ENCODE measurements around the gene TMBIM6. TPM values are rescaled to one million over a fixed set of nuclear protein-coding genes. Genes with fewer than 3 reads are reported as not detected.
"Not testable (repeated sequence)": the region's sequence is repeated elsewhere in the genome, so short reads cannot be mapped to it uniquely, and the experiment has no call there.

TMBIM6 gene
- total and polyA plus RNA-seq, 2 experiments from 2014 or later = 510 to 891 TPM

GRCh38 chr12:49733219-49734017, 7.9 kb upstream of the TMBIM6 start:
- H3F3A ChIP-seq (ENCODE audit: insufficient read depth) = no peaks in the 10 kb centered on the region
- no peak overlapping the region for H3K4me2 ChIP-seq (ENCODE audit: unreplicated experiment)
- H2AFZ ChIP-seq = no peak overlapping the region
- H3K27ac ChIP-seq = no peak overlapping the region
- H4K20me1 ChIP-seq (ENCODE audit: insufficient read depth) = no peaks in the 10 kb centered on the region
- no peaks in the 10 kb centered on the region for H3K4me1 ChIP-seq (ENCODE audit: insufficient read depth)
- no peaks in the 10 kb centered on the region for H3K9me3 ChIP-seq (ENCODE audit: low read depth)
- H3K79me2 ChIP-seq (ENCODE audit: insufficient read depth) = no peaks in the 10 kb centered on the region
- H3K9ac ChIP-seq = no peak overlapping the region
- H3K27me3 ChIP-seq (replicated peaks; ENCODE audit: insufficient read depth) = no peaks in the 10 kb centered on the region; the same call in 1 of the 2 replicates
- H3K9me2 ChIP-seq (ENCODE audit: insufficient read depth) = no peaks in the 10 kb centered on the region
- DNase-seq = no peak
- in situ Hi-C loops (cut with MboI) = no loop called here
- H3K4me3 ChIP-seq = no peak overlapping the region
- H3K36me3 ChIP-seq (ENCODE audit: low read depth) = no peaks in the 10 kb centered on the region
- 54 to 60% methylated on average over 10 of the region's 10 CpGs for WGBS, 2 experiments (ENCODE audit: low coverage in 1 of 2, low lambda C conversion rate in 2 of 2, missing lambda C conversion rate in 2 of 2)
- TF ChIP-seq EZH2 (IDR thresholded peaks at IDR 0.05; ENCODE audit: insufficient read depth, poor library complexity, severe bottlenecking) (no peak), EZH2phosphoT487 (IDR thresholded peaks at IDR 0.05; ENCODE audit: insufficient read depth, low read depth) (no peak)

GRCh38 chr12:49734900-49735299, 6.5 kb upstream of the TMBIM6 start:
- H3K4me1 ChIP-seq (ENCODE audit: insufficient read depth); in situ Hi-C loops (cut with MboI); H3K9ac ChIP-seq; H3K9me2 ChIP-seq (ENCODE audit: insufficient read depth); H2AFZ ChIP-seq; H3K4me3 ChIP-seq; H3F3A ChIP-seq (ENCODE audit: insufficient read depth); H3K79me2 ChIP-seq (ENCODE audit: insufficient read depth); H3K36me3 ChIP-seq (ENCODE audit: low read depth); H3K27ac ChIP-seq; H3K4me2 ChIP-seq (ENCODE audit: unreplicated experiment); H3K9me3 ChIP-seq (ENCODE audit: low read depth); DNase-seq; H4K20me1 ChIP-seq (ENCODE audit: insufficient read depth); H3K27me3 ChIP-seq (replicated peaks; ENCODE audit: insufficient read depth): not testable (repeated sequence)
- 81 to 87% methylated on average over 7 of the region's 7 CpGs for WGBS, 2 experiments (ENCODE audit: low coverage in 1 of 2, low lambda C conversion rate in 2 of 2, missing lambda C conversion rate in 2 of 2)

GRCh38 chr12:49738721-49739120, 2.6 kb upstream of the TMBIM6 start:
- H3K27ac ChIP-seq = peak overlapping the region; percentile 63
- H2AFZ ChIP-seq = peak overlapping the region; percentile 52
- in situ Hi-C loops (cut with MboI); H3K4me3 ChIP-seq; H3K9me2 ChIP-seq (ENCODE audit: insufficient read depth); H3K4me2 ChIP-seq (ENCODE audit: unreplicated experiment); H3K4me1 ChIP-seq (ENCODE audit: insufficient read depth); H3K36me3 ChIP-seq (ENCODE audit: low read depth); H3K9me3 ChIP-seq (ENCODE audit: low read depth); H3K27me3 ChIP-seq (replicated peaks; ENCODE audit: insufficient read depth): not testable (repeated sequence)
- peaks cover 12% of the 10 kb centered on the region for H4K20me1 ChIP-seq (ENCODE audit: insufficient read depth)
- H3K79me2 ChIP-seq (ENCODE audit: insufficient read depth) = peaks cover 21% of the 10 kb centered on the region
- peaks cover 11% of the 10 kb centered on the region; the same call in 1 of the 2 replicates for H3F3A ChIP-seq (ENCODE audit: insufficient read depth)
- peak overlapping the region; percentile 38; the same call in 1 of the 2 replicates for H3K9ac ChIP-seq
- peak; percentile 75 for DNase-seq
- 49 to 60% methylated on average over 5 of the region's 5 CpGs for WGBS, 2 experiments (ENCODE audit: low coverage in 1 of 2, low lambda C conversion rate in 2 of 2, missing lambda C conversion rate in 2 of 2)

GRCh38 chr12:49740277-49740676, 1.1 kb upstream of the TMBIM6 start:
- H3K4me3 ChIP-seq; H3K9me2 ChIP-seq (ENCODE audit: insufficient read depth); H3K4me2 ChIP-seq (ENCODE audit: unreplicated experiment); H3K9me3 ChIP-seq (ENCODE audit: low read depth); H3K9ac ChIP-seq; DNase-seq; H3K36me3 ChIP-seq (ENCODE audit: low read depth); H3K27me3 ChIP-seq (replicated peaks; ENCODE audit: insufficient read depth); in situ Hi-C loops (cut with MboI); H3K27ac ChIP-seq: not testable (repeated sequence)
- peak overlapping the region; percentile 85; the same call in 1 of the 2 replicates for H2AFZ ChIP-seq
- H3F3A ChIP-seq (ENCODE audit: insufficient read depth) = peaks cover 11% of the 10 kb centered on the region; the same call in 1 of the 2 replicates
- peaks cover 25% of the 10 kb centered on the region for H4K20me1 ChIP-seq (ENCODE audit: insufficient read depth)
- H3K4me1 ChIP-seq (ENCODE audit: insufficient read depth) = peaks cover 15% of the 10 kb centered on the region
- WGBS, 2 experiments (ENCODE audit: low coverage in 1 of 2, low lambda C conversion rate in 2 of 2, missing lambda C conversion rate in 2 of 2) = 93 to 95% methylated on average over 12 of the region's 12 CpGs
- H3K79me2 ChIP-seq (ENCODE audit: insufficient read depth) = peaks cover 37% of the 10 kb centered on the region

Measured in GM23248 (cell line).